Calu3 (cell line): ENCODE results near the gene ATP2B3. TPM values are rescaled to one million over a fixed set of nuclear protein-coding genes. Genes with fewer than 3 reads are reported as not detected.

Experiments
- Bru-seq: library from RNA; stranded (reverse); fragments of 400-500 nt; gene quantifications from one replicate; lab custom pipeline; 2021; lab: Mats Ljungman, UMichigan
- BruChase-seq, 2 experiments: library from RNA; stranded (reverse); fragments of 400-500 nt; gene quantifications; one replicate each; lab custom pipeline; 2021; lab: Mats Ljungman, UMichigan
- BruUV-seq: library from RNA; stranded (reverse); fragments of 400-500 nt; replicated peaks from 2 replicates; lab custom pipeline; 2021; lab: Mats Ljungman, UMichigan
- CTCF ChIA-PET: fragments of 300-600 bp; sonication (Branson Sonifier 250); formaldehyde crosslinking; loops from one replicate; lab custom pipeline; 2022; ENCODE audit warnings: antibody characterized with exemption; lab: Charles Lee
- DNase-seq: peaks from one replicate; pipeline ENCODE4 v3.0.0; 2022
- H3K27ac Mint-ChIP-seq: one replicate; pipeline ENCODE4 v1.8.0; 2022; ENCODE audit warnings: mixed read lengths; ENCODE audit not compliant: unreplicated experiment
- H3K27me3 Mint-ChIP-seq: one replicate; pipeline ENCODE4 v1.8.0; 2022; ENCODE audit warnings: mixed read lengths; ENCODE audit not compliant: unreplicated experiment
- H3K36me3 Mint-ChIP-seq: one replicate; pipeline ENCODE4 v1.8.0; 2022; ENCODE audit warnings: mild to moderate bottlenecking, moderate library complexity, mixed read lengths; ENCODE audit not compliant: insufficient read depth, unreplicated experiment
- H3K4me1 Mint-ChIP-seq: one replicate; pipeline ENCODE4 v1.8.0; 2022; ENCODE audit warnings: mild to moderate bottlenecking, low read depth, mixed read lengths; ENCODE audit not compliant: unreplicated experiment
- H3K4me3 Mint-ChIP-seq: one replicate; pipeline ENCODE4 v1.8.0; 2022; ENCODE audit warnings: mild to moderate bottlenecking, low read depth, moderate library complexity, mixed read lengths; ENCODE audit not compliant: unreplicated experiment
- H3K9me3 Mint-ChIP-seq: one replicate; pipeline ENCODE4 v1.8.0; 2022; ENCODE audit warnings: low read depth, mixed read lengths; ENCODE audit not compliant: unreplicated experiment
- CTCF ChIP-seq: fragments of 200-600 bp; IDR thresholded peaks from one replicate; pipeline ENCODE4 v1.8.0; 2022; ENCODE audit warnings: antibody characterized with exemption; ENCODE audit not compliant: unreplicated experiment
- intact Hi-C: fragments of 100-400 bp; cut with micrococcal nuclease; formaldehyde crosslinking; loops from one replicate; pipeline ENCODE4 v1.10.0; 2022; ENCODE audit not compliant: unreplicated experiment
- long read RNA-seq: library from polyadenylated mRNA; stranded (forward); transcript quantifications from one replicate; pipeline ENCODE4 v2.0.0, GENCODE V29; 2022
- total RNA-seq: library from RNA; stranded (reverse); gene quantifications from 2 replicates; pipeline ENCODE4 v1.2.3, GENCODE V29; 2022

Gene ATP2B3
- total RNA-seq (not detected in 2 replicates), Bru-seq, nascent RNA (not detected), BruChase-seq, experiment 1, labeled RNA remaining after a 6-hour chase (not detected), BruChase-seq, experiment 2, labeled RNA remaining after a 2-hour chase (not detected)
- long read RNA-seq: 0 reads

DNA sequence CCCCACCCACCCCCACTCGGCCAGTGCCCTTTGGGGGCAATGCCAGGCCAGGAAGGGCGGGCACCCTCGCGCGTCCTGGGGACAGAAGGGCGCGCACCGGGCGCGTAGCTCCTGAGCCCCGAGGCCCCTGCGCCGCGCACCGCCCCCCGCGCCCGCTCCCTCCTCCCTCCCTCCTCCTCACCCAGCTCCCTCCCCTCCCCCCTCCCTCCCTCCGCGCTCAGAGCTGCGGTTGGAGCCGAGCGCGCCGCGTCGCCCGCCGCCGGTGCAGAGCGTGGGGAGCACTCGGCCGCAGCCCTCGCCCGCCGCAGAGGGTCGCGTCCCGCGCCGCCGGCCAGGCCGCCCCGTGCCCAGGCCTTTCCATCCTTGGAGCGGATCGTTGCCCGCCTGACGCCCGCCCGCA, at the start of gene ATP2B3:
ATP2B3 (plus strand) TSS at position 220 of the 400 bp plus-strand sequence. CDS start 18,606 bp downstream, outside the sequence.
- CTCF ChIA-PET: no interaction called here
- no TSS peak for BruUV-seq
- intact Hi-C loops: no loop called here
- DNase-seq: no peak
- Mint-ChIP-seq H3K36me3 (peaks cover 5% of the 10 kb centered on the region), H3K4me3 (no peak within 1 kb of the TSS), H3K27me3 (peaks cover 57% of the 10 kb centered on the region), H3K9me3 (no peaks in the 10 kb centered on the region), H3K27ac (no peak within 1 kb of the TSS), H3K4me1 (no peaks in the 10 kb centered on the region)
- TF ChIP-seq CTCF: no peak

- Mint-ChIP-seq H3K4me1 (no peaks in the 10 kb centered on the region), H3K9me3 (no peaks in the 10 kb centered on the region), H3K4me3 (no peak overlapping the region), H3K27me3 (peaks cover 4% of the 10 kb centered on the region), H3K36me3 (peaks cover 22% of the 10 kb centered on the region), H3K27ac (no peak overlapping the region)
- CTCF ChIA-PET: no interaction called here
- no peak for DNase-seq
- no peak for TF ChIP-seq CTCF
- BruUV-seq: no TSS peak
- intact Hi-C loops: no loop called here
These were observed 49.3 kb upstream of the ATP2B3 start for GRCh38 chrX:153468008-153468580.

DNA sequence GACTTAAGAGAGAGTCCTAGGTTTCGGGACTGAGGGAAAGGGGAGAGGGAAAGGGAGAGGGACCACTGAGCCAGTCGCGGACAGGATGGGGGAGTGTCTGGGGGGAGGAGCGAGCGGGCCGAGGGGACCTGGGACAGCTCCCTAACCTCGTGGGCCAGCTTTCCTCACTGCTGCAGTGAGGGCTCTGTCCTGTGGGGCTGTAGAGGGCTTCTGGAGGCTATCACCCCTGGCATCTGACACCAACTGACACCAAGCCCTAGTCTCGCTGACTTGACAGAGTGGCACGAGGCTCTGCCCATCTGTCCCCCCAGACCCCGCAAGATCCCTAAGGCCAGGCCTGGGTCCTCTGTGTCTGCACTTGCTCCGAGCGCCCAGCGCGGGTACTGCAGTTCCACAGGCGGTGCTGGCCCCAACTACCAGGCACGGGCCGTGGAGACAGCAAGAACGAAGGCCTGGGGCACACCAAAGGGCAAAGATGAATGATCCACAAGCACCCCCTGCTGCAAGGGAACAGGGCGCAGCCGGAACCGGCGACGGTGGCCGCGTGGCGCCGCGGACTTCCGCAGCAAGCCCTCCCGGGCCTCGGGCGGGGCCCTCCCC, 47.5 kb upstream of the ATP2B3 start:
- TF ChIP-seq CTCF: peak; percentile 23
- Mint-ChIP-seq H3K36me3 (peaks cover 13% of the 10 kb centered on the region), H3K4me3 (peak overlapping the region; percentile 73), H3K27me3 (peaks cover 22% of the 10 kb centered on the region), H3K4me1 (no peaks in the 10 kb centered on the region), H3K9me3 (no peaks in the 10 kb centered on the region), H3K27ac (peak overlapping the region; percentile 23)
- peak; percentile 36 for DNase-seq
- intact Hi-C loops: no loop called here
- BruUV-seq: TSS peak; percentile 50
- CTCF ChIA-PET: interaction anchor here (0.6 to 1.0 kb wide), 2 partner anchors 9 to 14 kb away, joined by 3 to 4 read pairs; no protein-coding TSS in a partner anchor

GRCh38 chrX:153470411-153471363, 46.8 kb upstream of the ATP2B3 start, which contains the start of gene HAUS7:
TSS of gene HAUS7 (minus strand) at chrX:153470576. CDS start at chrX:153470557, 19 bp downstream.
- peaks cover 13% of the 10 kb centered on the region for H3K36me3 Mint-ChIP-seq
- H3K27me3 Mint-ChIP-seq: peaks cover 30% of the 10 kb centered on the region
- CTCF ChIA-PET: interaction anchor here (0.6 to 1.0 kb wide), 5 partner anchors 10 to 197 kb away, joined by 3 to 4 read pairs (median 3); no protein-coding TSS in a partner anchor
- no TSS peak for BruUV-seq
- peak within 1 kb of the TSS; percentile 23 for H3K27ac Mint-ChIP-seq
- peak; percentile 47 for TF ChIP-seq CTCF
- peak; percentile 89 for DNase-seq
- intact Hi-C loops: loop anchor here (1.0 kb wide), 1 partner anchor 37 kb away; no protein-coding TSS in a partner anchor
- no peaks in the 10 kb centered on the region for H3K4me1 Mint-ChIP-seq
- H3K9me3 Mint-ChIP-seq: no peaks in the 10 kb centered on the region
- peak within 1 kb of the TSS; percentile 73 for H3K4me3 Mint-ChIP-seq
